Stimulated activated CD8-positive, alpha-beta memory T cell treated with anti-CD3 and anti-CD28 coated beads, Interleukin-4, amount 100 ng/mL, for 24 hours (primary cell): ENCODE results near the gene DONSON.
"Not testable (repeated sequence)": the region's sequence is repeated elsewhere in the genome, so short reads cannot be mapped to it uniquely, and the experiment has no call there.

Experiments
- DNase-seq: peaks from one replicate; pipeline ENCODE4 v3.0.0-alpha.2; 2020; ENCODE audit warnings: low read depth

The DONSON gene

GRCh38 chr21:33588485-33589335 is at the start of gene DONSON:
Gene DONSON (minus strand): TSS chr21:33588684. CDS start chr21:33588641, 43 bp downstream.
- peak; percentile 87 for DNase-seq

GRCh38 chr21:33634254-33634653 is 45.8 kb upstream of the DONSON start:
- no peak for DNase-seq

- not testable (repeated sequence) for DNase-seq
Measured at GRCh38 chr21:33626151-33626550, 37.7 kb upstream of the DONSON start.

- DNase-seq: no peak
Measured at GRCh38 chr21:33622253-33622652, 33.8 kb upstream of the DONSON start.

- no peak for DNase-seq
Measured at GRCh38 chr21:33619726-33620125, 31.2 kb upstream of the DONSON start.

GRCh38 chr21:33618407-33618806 is 29.9 kb upstream of the DONSON start:
- no peak for DNase-seq

- DNase-seq: not testable (repeated sequence)
Measured at GRCh38 chr21:33617565-33617964, 29.1 kb upstream of the DONSON start.

GRCh38 chr21:33611006-33611744 is 22.7 kb upstream of the DONSON start:
- no peak for DNase-seq

- no peak for DNase-seq
Measured at GRCh38 chr21:33608559-33608958, 20.1 kb upstream of the DONSON start.

GRCh38 chr21:33598051-33598450 is 9.6 kb upstream of the DONSON start:
- DNase-seq: no peak

- DNase-seq: no peak
Measured at GRCh38 chr21:33587792-33588484, 546 bp downstream of the DONSON start.

- no peak for DNase-seq
Measured at GRCh38 chr21:33586927-33587326, 1.6 kb downstream of the DONSON start.

GRCh38 chr21:33584455-33584854 is 4.0 kb downstream of the DONSON start:
- no peak for DNase-seq

- no peak for DNase-seq
Measured at GRCh38 chr21:33578959-33579542, 9.4 kb downstream of the DONSON start.

GRCh38 chr21:33578214-33578613 is 10.3 kb downstream of the DONSON start:
- no peak for DNase-seq

GRCh38 chr21:33576741-33577141 is 11.7 kb downstream of the DONSON start:
- DNase-seq: not testable (repeated sequence)

GRCh38 chr21:33572350-33572749 is 16.1 kb downstream of the DONSON start:
- DNase-seq: no peak

GRCh38 chr21:33569991-33570390 is 18.5 kb downstream of the DONSON start:
- no peak for DNase-seq

- DNase-seq: no peak
Measured at GRCh38 chr21:33568448-33568847, 20.0 kb downstream of the DONSON start.

GRCh38 chr21:33567914-33568313 is 20.6 kb downstream of the DONSON start:
- DNase-seq: no peak

- no peak for DNase-seq
Measured at GRCh38 chr21:33566514-33566913, 22.0 kb downstream of the DONSON start.

- DNase-seq: no peak
Measured at GRCh38 chr21:33562389-33562788, 26.1 kb downstream of the DONSON start.
